Measurements from ENCODE around the gene AMFR.

DNA sequence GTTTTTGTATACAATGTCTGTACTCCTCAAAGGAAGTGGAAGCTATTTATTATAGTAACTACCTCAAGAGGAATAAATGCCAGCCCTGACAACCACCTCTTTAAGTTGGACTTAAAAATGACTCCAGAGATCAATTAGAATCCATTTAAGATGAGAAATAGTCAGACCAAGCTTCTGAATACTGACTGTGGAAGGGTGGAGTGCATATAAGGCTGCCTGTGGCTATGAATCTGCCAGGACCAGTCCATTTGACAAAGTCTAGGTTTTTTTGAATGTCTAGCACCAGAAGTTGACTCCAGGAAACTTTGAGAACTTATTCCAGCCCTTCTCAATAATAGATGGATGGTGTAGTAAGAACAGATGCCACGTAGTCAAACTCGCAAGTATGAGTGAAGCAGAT is 41.0 kb upstream of the AMFR start:
- TF ChIP-seq, protein P1, sequence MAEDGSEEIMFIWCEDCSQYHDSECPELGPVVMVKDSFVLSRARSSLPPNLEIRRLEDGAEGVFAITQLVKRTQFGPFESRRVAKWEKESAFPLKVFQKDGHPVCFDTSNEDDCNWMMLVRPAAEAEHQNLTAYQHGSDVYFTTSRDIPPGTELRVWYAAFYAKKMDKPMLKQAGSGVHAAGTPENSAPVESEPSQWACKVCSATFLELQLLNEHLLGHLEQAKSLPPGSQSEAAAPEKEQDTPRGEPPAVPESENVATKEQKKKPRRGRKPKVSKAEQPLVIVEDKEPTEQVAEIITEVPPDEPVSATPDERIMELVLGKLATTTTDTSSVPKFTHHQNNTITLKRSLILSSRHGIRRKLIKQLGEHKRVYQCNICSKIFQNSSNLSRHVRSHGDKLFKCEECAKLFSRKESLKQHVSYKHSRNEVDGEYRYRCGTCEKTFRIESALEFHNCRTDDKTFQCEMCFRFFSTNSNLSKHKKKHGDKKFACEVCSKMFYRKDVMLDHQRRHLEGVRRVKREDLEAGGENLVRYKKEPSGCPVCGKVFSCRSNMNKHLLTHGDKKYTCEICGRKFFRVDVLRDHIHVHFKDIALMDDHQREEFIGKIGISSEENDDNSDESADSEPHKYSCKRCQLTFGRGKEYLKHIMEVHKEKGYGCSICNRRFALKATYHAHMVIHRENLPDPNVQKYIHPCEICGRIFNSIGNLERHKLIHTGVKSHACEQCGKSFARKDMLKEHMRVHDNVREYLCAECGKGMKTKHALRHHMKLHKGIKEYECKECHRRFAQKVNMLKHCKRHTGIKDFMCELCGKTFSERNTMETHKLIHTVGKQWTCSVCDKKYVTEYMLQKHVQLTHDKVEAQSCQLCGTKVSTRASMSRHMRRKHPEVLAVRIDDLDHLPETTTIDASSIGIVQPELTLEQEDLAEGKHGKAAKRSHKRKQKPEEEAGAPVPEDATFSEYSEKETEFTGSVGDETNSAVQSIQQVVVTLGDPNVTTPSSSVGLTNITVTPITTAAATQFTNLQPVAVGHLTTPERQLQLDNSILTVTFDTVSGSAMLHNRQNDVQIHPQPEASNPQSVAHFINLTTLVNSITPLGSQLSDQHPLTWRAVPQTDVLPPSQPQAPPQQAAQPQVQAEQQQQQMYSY (CRISPR knock-in tag; IDR thresholded peaks at IDR 0.05) = no peak
- TF ChIP-seq SMAD4 (CRISPR knock-in tag; IDR thresholded peaks at IDR 0.05) (no peak), SMAD3 (CRISPR knock-in tag; IDR thresholded peaks at IDR 0.05; ENCODE audit: borderline replicate concordance) (no peak), ATF3 (CRISPR knock-in tag; conservative IDR thresholded peaks at IDR 0.05) (no peak), RELA (CRISPR knock-in tag; IDR thresholded peaks at IDR 0.05; ENCODE audit: borderline replicate concordance) (no peak)
- TF ChIP-seq, protein P2, sequence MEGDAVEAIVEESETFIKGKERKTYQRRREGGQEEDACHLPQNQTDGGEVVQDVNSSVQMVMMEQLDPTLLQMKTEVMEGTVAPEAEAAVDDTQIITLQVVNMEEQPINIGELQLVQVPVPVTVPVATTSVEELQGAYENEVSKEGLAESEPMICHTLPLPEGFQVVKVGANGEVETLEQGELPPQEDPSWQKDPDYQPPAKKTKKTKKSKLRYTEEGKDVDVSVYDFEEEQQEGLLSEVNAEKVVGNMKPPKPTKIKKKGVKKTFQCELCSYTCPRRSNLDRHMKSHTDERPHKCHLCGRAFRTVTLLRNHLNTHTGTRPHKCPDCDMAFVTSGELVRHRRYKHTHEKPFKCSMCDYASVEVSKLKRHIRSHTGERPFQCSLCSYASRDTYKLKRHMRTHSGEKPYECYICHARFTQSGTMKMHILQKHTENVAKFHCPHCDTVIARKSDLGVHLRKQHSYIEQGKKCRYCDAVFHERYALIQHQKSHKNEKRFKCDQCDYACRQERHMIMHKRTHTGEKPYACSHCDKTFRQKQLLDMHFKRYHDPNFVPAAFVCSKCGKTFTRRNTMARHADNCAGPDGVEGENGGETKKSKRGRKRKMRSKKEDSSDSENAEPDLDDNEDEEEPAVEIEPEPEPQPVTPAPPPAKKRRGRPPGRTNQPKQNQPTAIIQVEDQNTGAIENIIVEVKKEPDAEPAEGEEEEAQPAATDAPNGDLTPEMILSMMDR (IDR thresholded peaks at IDR 0.05) = no peak

Measured in WTC11 (cell line).